ENCODE data around the gene FMO2.

FMO2 gene

GRCh38 chr1:171160211-171160610 is 24.9 kb upstream of the FMO2 start:
- H3K4me3 Mint-ChIP-seq: no peak overlapping the region
- no peak for DNase-seq
- H3K4me1 Mint-ChIP-seq (ENCODE audit: low read depth): no peaks in the 10 kb centered on the region
- no peaks in the 10 kb centered on the region for H3K36me3 Mint-ChIP-seq (ENCODE audit: low read depth)
- no peaks in the 10 kb centered on the region for H3K9me3 Mint-ChIP-seq
- no peak overlapping the region for H3K27ac Mint-ChIP-seq
- H3K27me3 Mint-ChIP-seq: peaks cover 5% of the 10 kb centered on the region

DNA sequence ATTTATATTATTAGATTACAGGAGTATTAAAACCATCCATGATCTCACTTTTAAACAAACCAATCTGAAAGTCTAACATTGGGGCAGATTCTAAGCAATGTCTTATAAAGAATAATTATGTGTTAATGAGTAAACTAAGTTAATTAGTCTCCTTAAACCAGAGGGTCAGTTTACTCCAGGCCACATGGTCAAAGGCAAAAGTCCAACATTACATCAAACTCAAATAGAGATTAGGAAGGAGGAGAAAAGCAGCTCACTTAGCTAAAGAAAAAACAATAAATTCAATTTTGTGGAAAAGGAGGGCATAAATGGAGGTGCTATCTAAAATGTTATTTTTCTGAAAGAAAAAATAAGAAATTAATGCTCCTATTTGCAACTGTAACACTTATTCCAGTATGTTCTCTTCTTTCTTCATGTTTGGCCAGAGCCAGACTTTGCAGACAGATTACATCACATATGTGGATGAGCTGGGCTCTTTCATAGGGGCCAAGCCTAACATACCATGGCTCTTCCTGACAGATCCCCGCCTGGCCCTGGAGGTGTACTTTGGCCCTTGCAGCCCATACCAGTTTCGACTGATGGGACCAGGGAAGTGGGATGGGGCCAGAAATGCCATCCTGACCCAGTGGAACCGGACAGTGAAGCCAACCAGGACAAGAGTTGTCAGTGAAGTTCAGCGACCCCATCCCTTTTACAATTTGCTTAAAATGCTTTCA is 24.3 kb upstream of the FMO2 start:
- Mint-ChIP-seq H3K9me3 (no peaks in the 10 kb centered on the region), H3K4me1 (ENCODE audit: low read depth) (no peaks in the 10 kb centered on the region), H3K27ac (no peak overlapping the region), H3K4me3 (no peak overlapping the region), H3K36me3 (ENCODE audit: low read depth) (no peaks in the 10 kb centered on the region), H3K27me3 (peaks cover 5% of the 10 kb centered on the region)
- no peak for DNase-seq

DNA sequence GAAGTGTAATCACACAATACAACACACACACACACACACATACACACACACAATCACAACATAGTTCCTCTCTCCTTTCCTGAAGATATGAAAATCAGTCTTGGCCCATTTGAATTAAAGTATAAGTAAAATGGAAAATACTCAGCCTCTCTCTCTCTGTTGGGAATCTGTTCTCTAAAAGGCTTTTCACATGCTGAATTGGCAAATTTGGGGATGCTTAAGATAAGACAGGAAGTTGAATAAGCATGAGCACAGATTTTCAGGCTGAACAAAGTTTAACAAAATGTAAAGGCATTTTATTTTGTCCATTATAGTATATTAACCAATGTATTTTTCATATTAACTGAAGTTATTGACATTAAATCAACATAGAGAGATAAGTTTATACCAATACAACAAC is 23.7 kb upstream of the FMO2 start:
- no peaks in the 10 kb centered on the region for H3K36me3 Mint-ChIP-seq (ENCODE audit: low read depth)
- H3K9me3 Mint-ChIP-seq: no peaks in the 10 kb centered on the region
- no peak for DNase-seq
- no peak overlapping the region for H3K27ac Mint-ChIP-seq
- no peaks in the 10 kb centered on the region for H3K4me1 Mint-ChIP-seq (ENCODE audit: low read depth)
- H3K27me3 Mint-ChIP-seq: peaks cover 5% of the 10 kb centered on the region
- H3K4me3 Mint-ChIP-seq: no peak overlapping the region

DNA sequence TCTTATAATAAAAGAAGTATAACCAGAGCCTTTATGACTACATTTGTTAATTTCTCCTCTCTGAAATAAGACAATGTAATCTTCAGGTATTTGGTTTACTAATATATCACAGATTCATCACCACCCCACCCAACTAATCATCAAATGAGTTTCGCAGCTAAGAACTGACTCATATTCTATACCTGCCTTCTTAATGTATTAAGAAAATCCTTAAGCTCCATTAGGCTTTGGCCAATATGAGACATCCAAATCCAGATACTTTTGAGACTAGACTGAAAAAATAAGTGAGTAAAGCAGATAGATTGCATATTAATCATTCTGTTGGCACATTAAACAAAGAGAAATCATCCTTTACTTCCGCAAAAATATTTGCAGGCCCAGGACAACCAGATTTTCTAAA is 18.7 kb upstream of the FMO2 start:
- Mint-ChIP-seq H3K9me3 (no peaks in the 10 kb centered on the region), H3K4me3 (no peak overlapping the region), H3K4me1 (ENCODE audit: low read depth) (no peaks in the 10 kb centered on the region), H3K27me3 (peaks cover 22% of the 10 kb centered on the region), H3K36me3 (ENCODE audit: low read depth) (no peaks in the 10 kb centered on the region), H3K27ac (no peak overlapping the region)
- DNase-seq: no peak

- H3K4me1 Mint-ChIP-seq (ENCODE audit: low read depth): no peaks in the 10 kb centered on the region
- H3K27ac Mint-ChIP-seq: no peak overlapping the region
- H3K36me3 Mint-ChIP-seq (ENCODE audit: low read depth): no peaks in the 10 kb centered on the region
- peaks cover 22% of the 10 kb centered on the region for H3K27me3 Mint-ChIP-seq
- no peak overlapping the region for H3K4me3 Mint-ChIP-seq
- H3K9me3 Mint-ChIP-seq: no peaks in the 10 kb centered on the region
- no peak for DNase-seq
Observed at GRCh38 chr1:171167785-171168184, 17.3 kb upstream of the FMO2 start.

- no peak overlapping the region for H3K4me3 Mint-ChIP-seq
- H3K27me3 Mint-ChIP-seq: peaks cover 37% of the 10 kb centered on the region
- no peak for DNase-seq
- H3K9me3 Mint-ChIP-seq: no peaks in the 10 kb centered on the region
- no peaks in the 10 kb centered on the region for H3K36me3 Mint-ChIP-seq (ENCODE audit: low read depth)
- H3K4me1 Mint-ChIP-seq (ENCODE audit: low read depth): no peaks in the 10 kb centered on the region
- H3K27ac Mint-ChIP-seq: no peak overlapping the region
Observed at GRCh38 chr1:171172471-171172870, 12.6 kb upstream of the FMO2 start.

DNA sequence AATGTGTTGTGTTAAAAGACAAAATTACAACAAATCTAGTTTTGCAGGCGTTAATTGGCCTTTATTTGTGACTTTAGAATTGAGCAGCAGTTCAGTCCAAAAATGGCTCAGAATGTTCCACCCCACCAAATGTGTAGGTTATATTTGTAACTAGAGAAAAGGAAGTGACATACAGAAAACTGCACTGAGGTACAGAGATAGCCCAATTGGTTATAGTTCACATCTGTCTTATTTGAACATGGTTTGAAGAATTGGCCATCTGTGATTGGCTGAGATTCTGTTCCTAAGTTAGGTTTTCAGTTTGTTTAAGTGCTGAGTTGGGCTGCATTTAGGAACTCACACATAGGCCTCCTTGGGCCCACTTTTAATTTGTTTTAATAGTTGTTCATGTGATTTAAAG is 12.0 kb upstream of the FMO2 start:
- Mint-ChIP-seq H3K4me1 (ENCODE audit: low read depth) (no peaks in the 10 kb centered on the region), H3K27ac (no peak overlapping the region), H3K27me3 (peaks cover 40% of the 10 kb centered on the region), H3K4me3 (no peak overlapping the region), H3K9me3 (no peaks in the 10 kb centered on the region), H3K36me3 (ENCODE audit: low read depth) (no peaks in the 10 kb centered on the region)
- DNase-seq: no peak

DNA sequence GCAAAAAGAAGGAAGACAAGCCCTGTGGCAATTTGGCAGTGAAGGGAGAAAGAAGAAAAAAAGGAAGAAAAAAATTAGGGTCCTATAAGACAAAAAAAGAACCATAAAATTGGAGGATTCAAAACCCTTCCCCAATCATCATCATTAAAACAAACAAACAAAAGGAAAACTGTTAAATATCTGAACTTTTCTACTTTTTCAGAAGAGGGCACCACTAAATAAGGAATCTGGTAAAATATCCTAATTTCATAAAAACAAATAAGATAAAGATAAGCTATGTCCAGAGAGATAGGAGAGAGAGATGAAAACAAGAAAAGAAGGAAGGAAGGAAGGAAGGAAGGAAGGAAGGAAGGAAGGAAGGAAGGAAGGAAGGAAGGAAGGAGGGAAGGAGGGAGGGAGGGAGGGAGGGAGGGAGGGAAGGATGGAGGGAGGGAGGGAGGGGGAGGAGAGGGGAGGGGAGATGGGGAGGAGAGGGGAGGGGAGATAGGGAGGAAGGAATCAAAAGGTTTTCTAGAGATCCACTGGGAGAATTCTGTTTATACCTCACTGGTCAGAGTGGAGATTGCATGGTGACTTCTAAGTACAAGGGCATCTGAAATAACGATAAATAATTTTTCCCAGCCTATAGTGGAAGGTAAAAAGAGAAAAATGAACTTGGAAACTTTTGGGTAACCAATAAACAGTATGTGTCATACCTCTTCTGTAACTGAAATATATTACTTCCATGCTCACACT is 10.4 kb upstream of the FMO2 start:
- Mint-ChIP-seq H3K4me1 (ENCODE audit: low read depth) (no peaks in the 10 kb centered on the region), H3K27me3 (peaks cover 33% of the 10 kb centered on the region), H3K9me3 (no peaks in the 10 kb centered on the region), H3K4me3 (no peak overlapping the region), H3K36me3 (ENCODE audit: low read depth) (no peaks in the 10 kb centered on the region), H3K27ac (no peak overlapping the region)
- no peak for DNase-seq

- H3K36me3 Mint-ChIP-seq (ENCODE audit: low read depth): no peaks in the 10 kb centered on the region
- H3K9me3 Mint-ChIP-seq: no peaks in the 10 kb centered on the region
- peaks cover 19% of the 10 kb centered on the region for H3K27me3 Mint-ChIP-seq
- no peak overlapping the region for H3K27ac Mint-ChIP-seq
- no peak for DNase-seq
- H3K4me1 Mint-ChIP-seq (ENCODE audit: low read depth): no peaks in the 10 kb centered on the region
- no peak overlapping the region for H3K4me3 Mint-ChIP-seq
Observed at GRCh38 chr1:171177261-171177660, 7.8 kb upstream of the FMO2 start.

- Mint-ChIP-seq H3K4me3 (no peak overlapping the region), H3K4me1 (ENCODE audit: low read depth) (no peaks in the 10 kb centered on the region), H3K9me3 (no peaks in the 10 kb centered on the region), H3K27me3 (peaks cover 19% of the 10 kb centered on the region), H3K36me3 (ENCODE audit: low read depth) (no peaks in the 10 kb centered on the region), H3K27ac (no peak overlapping the region)
- no peak for DNase-seq
Observed at GRCh38 chr1:171179318-171180227, 5.5 kb upstream of the FMO2 start.

- Mint-ChIP-seq H3K4me1 (ENCODE audit: low read depth) (no peaks in the 10 kb centered on the region), H3K27ac (no peak overlapping the region), H3K9me3 (no peaks in the 10 kb centered on the region), H3K4me3 (no peak overlapping the region), H3K36me3 (ENCODE audit: low read depth) (no peaks in the 10 kb centered on the region), H3K27me3 (peaks cover 23% of the 10 kb centered on the region)
- no peak for DNase-seq
Observed at GRCh38 chr1:171180670-171181069, 4.4 kb upstream of the FMO2 start.

DNA sequence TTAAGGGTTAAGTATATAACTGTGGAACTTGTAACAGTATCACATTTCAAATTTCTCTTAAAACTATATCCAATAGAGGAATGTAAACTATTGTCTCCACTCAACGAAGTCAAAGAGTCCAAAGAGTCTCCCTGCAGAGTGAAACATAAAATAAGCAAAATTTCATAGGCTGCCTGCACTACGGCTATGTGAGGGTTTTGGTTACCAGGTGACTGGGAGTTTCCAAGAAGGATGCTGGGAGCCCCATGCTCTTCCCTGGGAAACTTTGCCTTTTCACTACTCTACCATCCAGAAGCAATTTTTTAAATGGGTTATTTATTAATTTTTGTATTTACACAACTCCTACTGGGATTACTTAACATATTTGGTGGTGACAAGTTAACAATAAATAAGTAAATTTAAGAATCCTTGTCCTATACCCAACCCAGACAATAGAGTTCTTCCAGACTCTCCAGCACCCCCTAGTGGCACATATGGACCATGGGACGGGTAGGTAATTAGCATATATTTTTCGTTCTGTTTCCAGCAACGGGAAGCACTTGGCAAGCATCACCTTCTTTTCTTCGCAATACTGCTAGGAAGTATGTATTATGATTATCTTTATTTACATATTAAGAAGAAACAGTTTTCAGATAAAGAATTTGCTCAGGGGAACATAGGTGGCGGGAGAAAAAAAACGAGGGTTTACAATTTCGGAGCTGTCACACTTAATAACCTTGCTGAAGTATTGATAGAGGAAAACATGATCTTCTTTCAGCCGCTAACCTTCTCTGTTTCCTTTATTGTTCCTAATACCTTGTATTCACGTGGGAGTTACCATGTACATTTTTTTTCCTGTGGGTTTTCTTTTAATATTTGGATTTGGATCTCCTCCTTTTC is 3.5 kb downstream of the FMO2 start:
- Mint-ChIP-seq H3K27ac (no peak overlapping the region), H3K4me3 (no peak overlapping the region), H3K36me3 (ENCODE audit: low read depth) (no peaks in the 10 kb centered on the region), H3K9me3 (no peaks in the 10 kb centered on the region), H3K27me3 (peaks cover 25% of the 10 kb centered on the region), H3K4me1 (ENCODE audit: low read depth) (no peaks in the 10 kb centered on the region)
- DNase-seq: peak; percentile 28

GRCh38 chr1:171191992-171192391 is 6.9 kb downstream of the FMO2 start:
- H3K4me3 Mint-ChIP-seq: no peak overlapping the region
- no peak overlapping the region for H3K27ac Mint-ChIP-seq
- peaks cover 15% of the 10 kb centered on the region for H3K27me3 Mint-ChIP-seq
- DNase-seq: no peak
- no peaks in the 10 kb centered on the region for H3K4me1 Mint-ChIP-seq (ENCODE audit: low read depth)
- H3K36me3 Mint-ChIP-seq (ENCODE audit: low read depth): no peaks in the 10 kb centered on the region
- no peaks in the 10 kb centered on the region for H3K9me3 Mint-ChIP-seq

DNA sequence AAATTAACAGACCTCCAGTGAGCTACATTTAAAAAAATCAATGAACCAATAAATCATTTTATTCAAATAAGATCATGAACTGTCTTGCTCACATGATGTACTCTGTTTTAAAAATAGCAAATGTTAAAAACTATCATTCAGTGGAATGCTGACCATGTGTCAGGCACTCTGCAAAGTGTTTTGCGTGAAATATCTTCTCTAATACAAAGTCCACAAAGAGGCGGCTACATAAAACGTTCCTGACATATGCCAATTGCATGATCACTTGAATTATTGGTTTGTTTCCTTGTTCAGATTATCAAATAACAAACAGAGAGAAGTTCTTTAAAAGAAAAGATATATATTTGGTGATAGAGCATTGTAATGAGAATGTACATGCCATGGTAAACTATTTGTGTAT is 10.7 kb downstream of the FMO2 start:
- no peak for DNase-seq
- Mint-ChIP-seq H3K4me1 (ENCODE audit: low read depth) (no peaks in the 10 kb centered on the region), H3K9me3 (no peaks in the 10 kb centered on the region), H3K4me3 (no peak overlapping the region), H3K36me3 (ENCODE audit: low read depth) (no peaks in the 10 kb centered on the region), H3K27me3 (no peaks in the 10 kb centered on the region), H3K27ac (no peak overlapping the region)
